ENCODE results near the gene CCDC167. TPM values are rescaled to one million over a fixed set of nuclear protein-coding genes. Genes with fewer than 3 reads are reported as not detected.

The CCDC167 gene
- total and polyA plus RNA-seq, 8 donors = 4.3 to 12.4 (median 7.0) TPM

- H3K4me3 ChIP-seq = no peak overlapping the region
- H3K4me1 ChIP-seq = no peaks in the 10 kb centered on the region
- intact Hi-C loops (cut with DNase I) = no loop called here
- H3K9me3 ChIP-seq = no peaks in the 10 kb centered on the region
- H3K27ac ChIP-seq = no peak overlapping the region
- peaks cover 0 to 18% (median 3%) of the 10 kb centered on the region in 4 donors for H3K27me3 ChIP-seq
- H3K36me3 ChIP-seq = no peaks in the 10 kb centered on the region
- FAIRE-seq = no peak
- WGBS, 2 donors = 78 to 79% methylated on average over 5 of the region's 5 CpGs
- TF ChIP-seq CTCF (IDR thresholded peaks at IDR 0.05) = no peak
- no peak for ATAC-seq
- DNase-seq = no peak
Measured at GRCh38 chr6:37531437-37532036, 31.8 kb upstream of the CCDC167 start.

GRCh38 chr6:37531026-37531425, 31.3 kb upstream of the CCDC167 start:
- H3K27ac ChIP-seq = no peak overlapping the region
- WGBS, 2 donors = 65 to 68% methylated on average over 4 of the region's 4 CpGs
- no peaks in the 10 kb centered on the region for H3K4me1 ChIP-seq
- no peak for ATAC-seq
- DNase-seq = no peak
- H3K9me3 ChIP-seq = no peaks in the 10 kb centered on the region
- no peak overlapping the region for H3K4me3 ChIP-seq
- peaks cover 0 to 13% (median 3%) of the 10 kb centered on the region in 4 donors for H3K27me3 ChIP-seq
- no peaks in the 10 kb centered on the region for H3K36me3 ChIP-seq
- no peak for FAIRE-seq
- intact Hi-C loops (cut with DNase I) = no loop called here
- TF ChIP-seq CTCF (IDR thresholded peaks at IDR 0.05) = no peak

GRCh38 chr6:37530297-37530696, 30.6 kb upstream of the CCDC167 start:
- Histone ChIP-seq H3K36me3 (no peaks in the 10 kb centered on the region), H3K4me1 (no peaks in the 10 kb centered on the region), H3K9me3 (no peaks in the 10 kb centered on the region), H3K27ac (no peak overlapping the region), H3K4me3 (no peak overlapping the region), H3K27me3 (peaks cover 0 to 8% (median 0%) of the 10 kb centered on the region in 4 donors)
- ATAC-seq (no peak), DNase-seq (no peak), FAIRE-seq (no peak)
- intact Hi-C loops (cut with DNase I) = no loop called here
- 30 to 36% methylated on average over 5 of the region's 5 CpGs for WGBS, 2 donors
- no peak for TF ChIP-seq CTCF (IDR thresholded peaks at IDR 0.05)

GRCh38 chr6:37528541-37528940, 28.8 kb upstream of the CCDC167 start:
- no peak for TF ChIP-seq CTCF (IDR thresholded peaks at IDR 0.05)
- ATAC-seq (no peak), FAIRE-seq (no peak), DNase-seq (no peak)
- no peak overlapping the region for H3K27ac ChIP-seq
- H3K36me3 ChIP-seq = no peaks in the 10 kb centered on the region
- no peaks in the 10 kb centered on the region for H3K9me3 ChIP-seq
- peaks cover 0 to 5% (median 0%) of the 10 kb centered on the region in 4 donors for H3K27me3 ChIP-seq
- intact Hi-C loops (cut with DNase I) = no loop called here
- H3K4me1 ChIP-seq = no peaks in the 10 kb centered on the region
- H3K4me3 ChIP-seq = no peak overlapping the region
- WGBS, 2 donors = 46 to 55% methylated on average over 8 of the region's 8 CpGs
